Heart left ventricle (tissue), 13 donors: ENCODE data around the gene MRAP.

Source experiments
- CTCF ChIP-seq, 12 donors: fragments of 200-600 bp; sonication (generic) in 4 of 12; IDR thresholded peaks; one replicate each; pipeline versions ENCODE4 v1.5.0 to v1.8.0; 2018 to 2022; ENCODE audit warnings: antibody characterized with exemption in 12 of 12, mild to moderate bottlenecking in 5 of 12
- POLR2A ChIP-seq, 2 donors: fragments of 450-650 bp; IDR thresholded peaks; one replicate each; pipeline ENCODE4 v1.6.1; 2017; ENCODE audit warnings: antibody characterized with exemption in 2 of 2, mild to moderate bottlenecking in 2 of 2, moderate library complexity in 2 of 2
- donor health status: ischemic (EF 13 %, LVEDD 7.1; RV severe dilation, severe dysfunction).
- donor health status: DM: no; HTN: yes; CAD: no.
- donor health status: DM: no; HTN: no; CAD: no.
- donor health status: ischemic (EF 25% LVEDD 6.9; RV normal size, moderate dysfunction).
- donor health status: ischemic (EF 25% LVEDD 5.7; RV mildly dilated, moderate dysfunction).
- donor health status: ischemic (EF 35%, LVEDD 5.7; RV mildly dilated, moderate dysfunction).
- donor health status: nonischemic (EF 11% LVEDD 7.7; RV severe dilation, severe dysfunction).
- donor health status: DM: yes; HTN: yes; CAD: no.
- donor health status: PGD.
- donor health status: ischemic (EF 29% LVEDD 5.4; RV normal size, mild dysfunction).
- donor health status: nonischemic (EF 23%, LVEDD 6.1; RV moderate dilation, normal function).

DNA sequence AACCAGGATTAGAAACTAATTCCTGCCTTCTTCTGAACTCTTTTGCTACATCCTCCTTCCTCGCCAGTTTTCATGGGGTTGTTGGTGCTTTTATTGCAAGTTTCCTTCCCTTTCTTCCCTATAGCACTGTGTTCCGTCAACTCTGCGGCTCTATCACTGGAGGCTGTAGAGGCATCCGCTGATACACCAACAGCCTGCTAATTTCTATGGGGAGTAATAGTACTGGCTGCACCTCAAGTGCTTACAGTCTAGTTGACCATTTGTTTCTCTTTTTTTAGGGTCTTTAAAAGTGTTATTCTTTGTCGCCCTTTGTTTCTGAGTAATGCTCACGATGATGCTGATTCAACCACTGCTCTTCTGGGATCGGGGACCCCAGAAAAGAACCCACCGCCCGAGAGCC lies 20.6 kb upstream of the MRAP start:
- TF ChIP-seq CTCF (IDR thresholded peaks at IDR 0.05) (no peak), POLR2A (IDR thresholded peaks at IDR 0.05) (no peak)
